Measurements from ENCODE around the gene YJEFN3. TPM values are rescaled to one million over a fixed set of nuclear protein-coding genes. Genes with fewer than 3 reads are reported as not detected.
A peak's percentile ranks its signal among the peaks of the same experiment; 100 is the strongest.

YJEFN3 gene
- total and polyA plus RNA-seq, 4 experiments from 2014 or later = 0.25 to 18.7 (median 15.6) TPM; not detected in 1

- H3K27ac ChIP-seq (ENCODE audit: low read depth, low read length) = no peak overlapping the region
- H3K4me3 Mint-ChIP-seq = no peak overlapping the region
- peaks cover 26 to 76% of the 10 kb centered on the region in 2 donors for H3K36me3 Mint-ChIP-seq
- POLR2A ChIA-PET (ENCODE audit: partially characterized antibody) = no interaction called here
- peaks cover 90% of the 10 kb centered on the region for H3K36me3 ChIP-seq (ENCODE audit: insufficient read depth, low read length)
- peaks cover 0 to 2% (median 0%) of the 10 kb centered on the region in 8 donors for H3K9me3 Mint-ChIP-seq
- no peak overlapping the region for H3K27ac Mint-ChIP-seq
- intact Hi-C loops (cut with micrococcal nuclease) = no loop called here
- no peak for DNase-seq
- H3K4me3 ChIP-seq (ENCODE audit: low read length in 2 of 2) = no peak overlapping the region
- CTCF ChIA-PET (ENCODE audit: partially characterized antibody) = no interaction called here
- H3K4me1 ChIP-seq (ENCODE audit: insufficient read depth, low read length) = no peaks in the 10 kb centered on the region
- no peaks in the 10 kb centered on the region for H3K27me3 ChIP-seq (ENCODE audit: insufficient read depth, low read length)
- H3K9me3 ChIP-seq (ENCODE audit: control insufficient read depth in 1 of 2, low read length in 2 of 2) = no peaks in the 10 kb centered on the region
- H3K4me1 Mint-ChIP-seq = peaks cover 0 to 3% (median 2%) of the 10 kb centered on the region in 4 donors
- H3K27me3 Mint-ChIP-seq = no peaks in the 10 kb centered on the region
Measured at GRCh38 chr19:19498255-19498991, 30.3 kb upstream of the YJEFN3 start.

- Histone ChIP-seq H3K4me1 (ENCODE audit: insufficient read depth, low read length) (no peaks in the 10 kb centered on the region), H3K9me3 (ENCODE audit: control insufficient read depth in 1 of 2, low read length in 2 of 2) (no peaks in the 10 kb centered on the region), H3K27me3 (ENCODE audit: insufficient read depth, low read length) (no peaks in the 10 kb centered on the region), H3K4me3 (ENCODE audit: low read length in 2 of 2) (no peak overlapping the region), H3K27ac (ENCODE audit: low read depth, low read length) (no peak overlapping the region), H3K36me3 (ENCODE audit: insufficient read depth, low read length) (peaks cover 92% of the 10 kb centered on the region)
- intact Hi-C loops (cut with micrococcal nuclease) = no loop called here
- H3K27ac Mint-ChIP-seq = no peak overlapping the region
- peaks cover 30 to 76% of the 10 kb centered on the region in 2 donors for H3K36me3 Mint-ChIP-seq
- no peaks in the 10 kb centered on the region for H3K27me3 Mint-ChIP-seq
- peaks cover 0 to 3% (median 0%) of the 10 kb centered on the region in 4 donors for H3K4me1 Mint-ChIP-seq
- no peak overlapping the region for H3K4me3 Mint-ChIP-seq
- H3K9me3 Mint-ChIP-seq = peaks cover 0 to 2% (median 0%) of the 10 kb centered on the region in 8 donors
- DNase-seq = no peak
- ChIA-PET CTCF (ENCODE audit: partially characterized antibody) (no interaction called here), POLR2A (ENCODE audit: partially characterized antibody) (no interaction called here)
Measured at GRCh38 chr19:19499272-19499995, 29.3 kb upstream of the YJEFN3 start.

GRCh38 chr19:19500975-19501644 is 27.6 kb upstream of the YJEFN3 start:
- Histone ChIP-seq H3K4me1 (ENCODE audit: insufficient read depth, low read length) (no peaks in the 10 kb centered on the region), H3K27ac (ENCODE audit: low read depth, low read length) (no peak overlapping the region), H3K36me3 (ENCODE audit: insufficient read depth, low read length) (peaks cover 96% of the 10 kb centered on the region), H3K9me3 (ENCODE audit: control insufficient read depth in 1 of 2, low read length in 2 of 2) (no peaks in the 10 kb centered on the region), H3K27me3 (ENCODE audit: insufficient read depth, low read length) (no peaks in the 10 kb centered on the region), H3K4me3 (ENCODE audit: low read length in 2 of 2) (no peak overlapping the region)
- intact Hi-C loops (cut with micrococcal nuclease) = no loop called here
- no peak for DNase-seq
- CTCF ChIA-PET (ENCODE audit: partially characterized antibody) = no interaction called here
- H3K27me3 Mint-ChIP-seq = no peaks in the 10 kb centered on the region
- POLR2A ChIA-PET (ENCODE audit: partially characterized antibody) = no interaction called here
- H3K9me3 Mint-ChIP-seq = peaks cover 0 to 2% (median 0%) of the 10 kb centered on the region in 8 donors
- H3K4me1 Mint-ChIP-seq = peaks cover 0 to 1% (median 0%) of the 10 kb centered on the region in 4 donors
- H3K4me3 Mint-ChIP-seq = no peak overlapping the region
- H3K36me3 Mint-ChIP-seq = peaks cover 34 to 75% of the 10 kb centered on the region in 2 donors
- peak overlapping the region in 1 of 7 donors; percentile 38 for H3K27ac Mint-ChIP-seq

GRCh38 chr19:19501798-19502197 is 26.9 kb upstream of the YJEFN3 start:
- H3K4me1 ChIP-seq (ENCODE audit: insufficient read depth, low read length) = no peaks in the 10 kb centered on the region
- DNase-seq = no peak
- H3K27me3 ChIP-seq (ENCODE audit: insufficient read depth, low read length) = no peaks in the 10 kb centered on the region
- no peaks in the 10 kb centered on the region for H3K9me3 ChIP-seq (ENCODE audit: control insufficient read depth in 1 of 2, low read length in 2 of 2)
- H3K27ac Mint-ChIP-seq = peak overlapping the region in 2 of 7 donors; percentile 22 to 38
- H3K36me3 Mint-ChIP-seq = peaks cover 36 to 76% of the 10 kb centered on the region in 2 donors
- H3K36me3 ChIP-seq (ENCODE audit: insufficient read depth, low read length) = peaks cover 89% of the 10 kb centered on the region
- ChIA-PET POLR2A (ENCODE audit: partially characterized antibody) (no interaction called here), CTCF (ENCODE audit: partially characterized antibody) (interaction anchor here (0.7 kb wide), 1 partner anchor 12 kb away, joined by 3 read pairs; no protein-coding TSS in a partner anchor)
- H3K4me3 ChIP-seq (ENCODE audit: low read length in 2 of 2) = no peak overlapping the region
- H3K9me3 Mint-ChIP-seq = peaks cover 0 to 2% (median 0%) of the 10 kb centered on the region in 8 donors
- H3K4me1 Mint-ChIP-seq = peaks cover 0 to under 1% (median 0%) of the 10 kb centered on the region in 4 donors
- H3K4me3 Mint-ChIP-seq = no peak overlapping the region
- intact Hi-C loops (cut with micrococcal nuclease) = no loop called here
- H3K27me3 Mint-ChIP-seq = no peaks in the 10 kb centered on the region
- no peak overlapping the region for H3K27ac ChIP-seq (ENCODE audit: low read depth, low read length)

GRCh38 chr19:19502281-19502680 is 26.4 kb upstream of the YJEFN3 start:
- Mint-ChIP-seq H3K4me3 (no peak overlapping the region), H3K36me3 (peaks cover 36 to 75% of the 10 kb centered on the region in 2 donors), H3K4me1 (no peaks in the 10 kb centered on the region), H3K27me3 (no peaks in the 10 kb centered on the region), H3K27ac (peak overlapping the region in 1 of 7 donors; percentile 68), H3K9me3 (peaks cover 0 to 2% (median 0%) of the 10 kb centered on the region in 8 donors)
- Histone ChIP-seq H3K36me3 (ENCODE audit: insufficient read depth, low read length) (peaks cover 84% of the 10 kb centered on the region), H3K27ac (ENCODE audit: low read depth, low read length) (no peak overlapping the region), H3K27me3 (ENCODE audit: insufficient read depth, low read length) (no peaks in the 10 kb centered on the region), H3K4me1 (ENCODE audit: insufficient read depth, low read length) (no peaks in the 10 kb centered on the region), H3K9me3 (ENCODE audit: control insufficient read depth in 1 of 2, low read length in 2 of 2) (no peaks in the 10 kb centered on the region), H3K4me3 (ENCODE audit: low read length in 2 of 2) (no peak overlapping the region)
- CTCF ChIA-PET (ENCODE audit: partially characterized antibody) = interaction anchor here (0.7 kb wide), 1 partner anchor 12 kb away, joined by 3 read pairs; no protein-coding TSS in a partner anchor
- POLR2A ChIA-PET (ENCODE audit: partially characterized antibody) = no interaction called here
- no peak for DNase-seq
- intact Hi-C loops (cut with micrococcal nuclease) = no loop called here

GRCh38 chr19:19502808-19503602 is 25.7 kb upstream of the YJEFN3 start:
- POLR2A ChIA-PET (ENCODE audit: partially characterized antibody) = no interaction called here
- H3K4me3 ChIP-seq (ENCODE audit: low read length in 2 of 2) = no peak overlapping the region
- Mint-ChIP-seq H3K36me3 (peaks cover 36 to 75% of the 10 kb centered on the region in 2 donors), H3K27ac (peak overlapping the region in 3 of 7 donors; percentile 3 to 94 (median 68)), H3K9me3 (peaks cover 0 to 4% (median 0%) of the 10 kb centered on the region in 8 donors), H3K27me3 (no peaks in the 10 kb centered on the region), H3K4me1 (no peaks in the 10 kb centered on the region), H3K4me3 (no peak overlapping the region)
- no peak for DNase-seq
- CTCF ChIA-PET (ENCODE audit: partially characterized antibody) = interaction anchor here (0.7 kb wide), 1 partner anchor 13 kb away, joined by 3 read pairs; no protein-coding TSS in a partner anchor
- H3K9me3 ChIP-seq (ENCODE audit: control insufficient read depth in 1 of 2, low read length in 2 of 2) = no peaks in the 10 kb centered on the region
- H3K27me3 ChIP-seq (ENCODE audit: insufficient read depth, low read length) = no peaks in the 10 kb centered on the region
- no peak overlapping the region for H3K27ac ChIP-seq (ENCODE audit: low read depth, low read length)
- peaks cover 84% of the 10 kb centered on the region for H3K36me3 ChIP-seq (ENCODE audit: insufficient read depth, low read length)
- no peaks in the 10 kb centered on the region for H3K4me1 ChIP-seq (ENCODE audit: insufficient read depth, low read length)
- intact Hi-C loops (cut with micrococcal nuclease) = no loop called here
